ENCODE data around the gene CTSD.
A peak's percentile ranks its signal among the peaks of the same experiment; 100 is the strongest.

DNA sequence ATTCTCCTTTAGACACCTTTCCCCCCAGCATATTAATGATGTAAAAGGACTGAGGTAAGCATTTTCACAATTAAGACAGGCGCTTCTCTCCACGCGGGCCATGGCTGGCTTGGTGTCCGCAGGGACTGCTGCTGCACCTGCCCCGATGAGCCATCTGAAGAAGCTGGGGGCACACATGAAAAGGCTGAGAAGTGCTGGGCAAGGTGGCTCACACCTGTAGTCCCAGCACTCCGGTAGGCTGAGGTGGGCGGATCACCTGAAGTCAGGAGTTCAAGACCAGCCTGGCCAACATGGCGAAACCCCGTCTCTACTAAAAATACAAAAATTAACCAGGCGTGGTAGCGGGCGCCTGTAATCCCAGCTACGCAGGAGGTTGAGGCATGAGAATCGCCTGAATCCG is 45.4 kb downstream of the CTSD start:
- TF ChIP-seq, protein P1, sequence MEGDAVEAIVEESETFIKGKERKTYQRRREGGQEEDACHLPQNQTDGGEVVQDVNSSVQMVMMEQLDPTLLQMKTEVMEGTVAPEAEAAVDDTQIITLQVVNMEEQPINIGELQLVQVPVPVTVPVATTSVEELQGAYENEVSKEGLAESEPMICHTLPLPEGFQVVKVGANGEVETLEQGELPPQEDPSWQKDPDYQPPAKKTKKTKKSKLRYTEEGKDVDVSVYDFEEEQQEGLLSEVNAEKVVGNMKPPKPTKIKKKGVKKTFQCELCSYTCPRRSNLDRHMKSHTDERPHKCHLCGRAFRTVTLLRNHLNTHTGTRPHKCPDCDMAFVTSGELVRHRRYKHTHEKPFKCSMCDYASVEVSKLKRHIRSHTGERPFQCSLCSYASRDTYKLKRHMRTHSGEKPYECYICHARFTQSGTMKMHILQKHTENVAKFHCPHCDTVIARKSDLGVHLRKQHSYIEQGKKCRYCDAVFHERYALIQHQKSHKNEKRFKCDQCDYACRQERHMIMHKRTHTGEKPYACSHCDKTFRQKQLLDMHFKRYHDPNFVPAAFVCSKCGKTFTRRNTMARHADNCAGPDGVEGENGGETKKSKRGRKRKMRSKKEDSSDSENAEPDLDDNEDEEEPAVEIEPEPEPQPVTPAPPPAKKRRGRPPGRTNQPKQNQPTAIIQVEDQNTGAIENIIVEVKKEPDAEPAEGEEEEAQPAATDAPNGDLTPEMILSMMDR (conservative IDR thresholded peaks at IDR 0.05; ENCODE audit: low read depth, low read length), result no peak
- TF ChIP-seq MXI1 (IDR thresholded peaks at IDR 0.05; ENCODE audit: borderline replicate concordance, low read depth, low read length) (no peak), MAFK (IDR thresholded peaks at IDR 0.05; ENCODE audit: low read depth, low read length) (0 out of 2 replicates have a peak, but pooled peaks have one; percentile 23), POLR2A (IDR thresholded peaks at IDR 0.05; ENCODE audit: low read depth, low read length) (no peak), FOS (IDR thresholded peaks at IDR 0.05; ENCODE audit: low read depth, low read length) (no peak)

Measured in IMR-90 (cell line).